GM18867 (cell line): Measurements from ENCODE around the gene NGDN.
"Not testable (repeated sequence)": the region's sequence is repeated elsewhere in the genome, so short reads cannot be mapped to it uniquely, and the experiment has no call there.

Experiments
- ATAC-seq: cut with Tn5 transposase; IDR thresholded peaks from one replicate; pipeline ENCODE4 v1.9.1; 2021; ENCODE audit warnings: mild to moderate bottlenecking, moderate library complexity; ENCODE audit not compliant: unreplicated experiment

The NGDN gene

GRCh38 chr14:23469127-23469905, at the start of gene NGDN:
Gene NGDN (plus strand): TSS chr14:23469703. CDS start chr14:23469716, 13 bp downstream.
- peak; percentile 94 for ATAC-seq

GRCh38 chr14:23421594-23421993, 47.9 kb upstream of the NGDN start:
- no peak for ATAC-seq

GRCh38 chr14:23423657-23424056, 45.8 kb upstream of the NGDN start:
- no peak for ATAC-seq

GRCh38 chr14:23425169-23425568, 44.3 kb upstream of the NGDN start:
- no peak for ATAC-seq

- not testable (repeated sequence) for ATAC-seq
Measured at GRCh38 chr14:23425798-23426197, 43.7 kb upstream of the NGDN start.

GRCh38 chr14:23428686-23429495, 40.6 kb upstream of the NGDN start:
- ATAC-seq: no peak

- ATAC-seq: no peak
Measured at GRCh38 chr14:23430016-23430722, 39.3 kb upstream of the NGDN start.

- no peak for ATAC-seq
Measured at GRCh38 chr14:23430723-23431085, 38.8 kb upstream of the NGDN start.

GRCh38 chr14:23431486-23431885, 38.0 kb upstream of the NGDN start:
- no peak for ATAC-seq

- ATAC-seq: no peak
Measured at GRCh38 chr14:23432102-23432925, 37.2 kb upstream of the NGDN start.

GRCh38 chr14:23432946-23433345, 36.6 kb upstream of the NGDN start:
- ATAC-seq: no peak

- ATAC-seq: no peak
Measured at GRCh38 chr14:23433457-23433856, 36.0 kb upstream of the NGDN start.

GRCh38 chr14:23434488-23435222, 34.8 kb upstream of the NGDN start:
- ATAC-seq: no peak

- ATAC-seq: no peak
Measured at GRCh38 chr14:23435543-23436326, 33.8 kb upstream of the NGDN start, which contains the start of gene MYH7. Gene MYH7 (minus strand): TSS chr14:23435660. CDS start chr14:23433732, 1,928 bp downstream.

GRCh38 chr14:23436327-23437132, 33.0 kb upstream of the NGDN start:
- ATAC-seq: no peak

GRCh38 chr14:23437133-23438100, 32.1 kb upstream of the NGDN start:
- no peak for ATAC-seq
